ENCODE measurements around the gene ABTB2. TPM values are rescaled to one million over a fixed set of nuclear protein-coding genes. Genes with fewer than 3 reads are reported as not detected.

Gene ABTB2
- total and polyA plus RNA-seq, 10 of the 15 experiments (the other 5 are each of a cell fraction or from before 2014, with no cell fraction given), result 0.13 to 2.1 (median 0.72) TPM

DNA sequence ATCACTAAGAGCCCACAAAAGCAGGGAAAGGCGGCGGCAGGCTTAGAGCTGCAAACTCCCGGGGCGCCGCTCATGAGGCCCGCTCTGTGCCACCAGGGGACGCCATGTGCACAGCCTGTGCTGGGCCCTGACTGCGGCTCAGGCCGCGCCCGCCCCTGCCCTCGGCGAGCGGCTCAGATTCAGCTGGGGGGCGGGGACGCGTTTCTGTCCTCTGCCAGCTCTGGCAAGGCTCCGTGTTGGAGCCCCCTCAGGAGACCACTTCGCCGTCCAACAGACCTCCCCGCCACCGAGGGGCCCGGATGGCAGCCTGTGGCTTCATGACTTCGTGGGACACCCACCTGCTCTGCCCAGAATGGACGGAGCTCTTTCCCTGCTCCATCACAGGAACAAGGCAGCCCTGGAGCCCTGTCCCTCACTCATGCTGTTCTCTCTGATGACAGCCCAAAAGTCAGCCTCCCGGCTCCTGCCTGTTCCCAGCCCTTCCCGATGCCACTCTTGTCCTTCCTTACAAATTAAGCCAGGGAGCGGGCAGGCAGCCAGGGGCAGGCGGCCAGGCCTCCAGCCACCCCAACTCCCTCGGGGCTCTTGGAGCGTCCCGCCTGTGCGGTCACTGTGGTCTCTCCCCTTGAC is 183.3 kb downstream of the ABTB2 start:
- Histone ChIP-seq H4K20me1 (ENCODE audit: control insufficient read depth, insufficient read depth) (no peaks in the 10 kb centered on the region), H3K27me3 (replicated peaks in 1 of 2; ENCODE audit: control insufficient read depth in 2 of 2, insufficient read depth in 2 of 2, low read length in 1 of 2) (no peaks in the 10 kb centered on the region), H2AFZ (ENCODE audit: control insufficient read depth, low read depth, low read length) (peak overlapping the region; percentile 57), H3K27ac (ENCODE audit: control insufficient read depth, insufficient read depth) (no peak overlapping the region), H3K4me2 (ENCODE audit: control insufficient read depth, insufficient read depth) (peak overlapping the region; percentile 87), H3K9ac (ENCODE audit: control insufficient read depth, insufficient read depth, low read length) (no peak overlapping the region), H3K79me2 (ENCODE audit: control insufficient read depth, insufficient read depth, low read length) (no peaks in the 10 kb centered on the region), H3K4me3 (no peak overlapping the region), H3K9me3 (replicated peaks; ENCODE audit: control insufficient read depth, insufficient read depth, low read length) (no peaks in the 10 kb centered on the region), H3K36me3 (ENCODE audit: control insufficient read depth in 2 of 2, insufficient read depth in 2 of 2, low read length in 1 of 2) (no peaks in the 10 kb centered on the region), H3K4me1 (ENCODE audit: control insufficient read depth, insufficient read depth, low read length) (peaks cover 19% of the 10 kb centered on the region)
- ChIA-PET RAD21 (ENCODE audit: unreplicated experiment) (interaction anchor here (0.6 to 13.0 kb wide), 45 partner anchors 8 to 339 kb away, joined by 3 to 249 read pairs (median 4); partner anchors contain the start of genes ABTB2 and NAT10), POLR2A (interaction anchor here (0.5 to 1.0 kb wide), 7 partner anchors 10 to 1084 kb away, joined by 3 to 5 read pairs (median 3); partner anchors contain the start of genes ABTB2 and CAPRIN1), SMC1A (ENCODE audit: uncharacterized antibody, unreplicated experiment) (interaction anchor here (0.7 to 11.3 kb wide), 28 partner anchors 10 to 318 kb away, joined by 3 to 192 read pairs (median 4); partner anchors contain the start of gene ABTB2), CTCF (interaction anchor here (0.5 to 10.5 kb wide), 50 partner anchors 8 to 340 kb away, joined by 3 to 167 read pairs (median 5); partner anchors contain the start of genes ABTB2 and NAT10)
- intact Hi-C loops (cut with micrococcal nuclease; ENCODE audit: unreplicated experiment) (loop anchor here (1.0 to 10.0 kb wide), 5 partner anchors 60 to 290 kb away; no protein-coding TSS in a partner anchor), in situ Hi-C loops (cut with MboI) (loop anchor here (5.0 to 25.0 kb wide), 2 partner anchors 183 to 313 kb away; partner anchors contain the start of gene ABTB2)
- 17% methylated on average over 33 of the region's 33 CpGs for WGBS (ENCODE audit: insufficient coverage, insufficient replicate concordance, low lambda C conversion rate, missing lambda C conversion rate)
- DNase-seq (ENCODE audit: low read depth, low spot score), result no peak
- peak; percentile 73 for FAIRE-seq
- no TSS peak for BruUV-seq (replicated peaks)
- peak; percentile 98 for ATAC-seq
- TF ChIP-seq ATF3 (IDR thresholded peaks at IDR 0.05; ENCODE audit: borderline replicate concordance, extremely low read depth, low read depth, low read length), result no peak
- TF ChIP-seq, protein P1, sequence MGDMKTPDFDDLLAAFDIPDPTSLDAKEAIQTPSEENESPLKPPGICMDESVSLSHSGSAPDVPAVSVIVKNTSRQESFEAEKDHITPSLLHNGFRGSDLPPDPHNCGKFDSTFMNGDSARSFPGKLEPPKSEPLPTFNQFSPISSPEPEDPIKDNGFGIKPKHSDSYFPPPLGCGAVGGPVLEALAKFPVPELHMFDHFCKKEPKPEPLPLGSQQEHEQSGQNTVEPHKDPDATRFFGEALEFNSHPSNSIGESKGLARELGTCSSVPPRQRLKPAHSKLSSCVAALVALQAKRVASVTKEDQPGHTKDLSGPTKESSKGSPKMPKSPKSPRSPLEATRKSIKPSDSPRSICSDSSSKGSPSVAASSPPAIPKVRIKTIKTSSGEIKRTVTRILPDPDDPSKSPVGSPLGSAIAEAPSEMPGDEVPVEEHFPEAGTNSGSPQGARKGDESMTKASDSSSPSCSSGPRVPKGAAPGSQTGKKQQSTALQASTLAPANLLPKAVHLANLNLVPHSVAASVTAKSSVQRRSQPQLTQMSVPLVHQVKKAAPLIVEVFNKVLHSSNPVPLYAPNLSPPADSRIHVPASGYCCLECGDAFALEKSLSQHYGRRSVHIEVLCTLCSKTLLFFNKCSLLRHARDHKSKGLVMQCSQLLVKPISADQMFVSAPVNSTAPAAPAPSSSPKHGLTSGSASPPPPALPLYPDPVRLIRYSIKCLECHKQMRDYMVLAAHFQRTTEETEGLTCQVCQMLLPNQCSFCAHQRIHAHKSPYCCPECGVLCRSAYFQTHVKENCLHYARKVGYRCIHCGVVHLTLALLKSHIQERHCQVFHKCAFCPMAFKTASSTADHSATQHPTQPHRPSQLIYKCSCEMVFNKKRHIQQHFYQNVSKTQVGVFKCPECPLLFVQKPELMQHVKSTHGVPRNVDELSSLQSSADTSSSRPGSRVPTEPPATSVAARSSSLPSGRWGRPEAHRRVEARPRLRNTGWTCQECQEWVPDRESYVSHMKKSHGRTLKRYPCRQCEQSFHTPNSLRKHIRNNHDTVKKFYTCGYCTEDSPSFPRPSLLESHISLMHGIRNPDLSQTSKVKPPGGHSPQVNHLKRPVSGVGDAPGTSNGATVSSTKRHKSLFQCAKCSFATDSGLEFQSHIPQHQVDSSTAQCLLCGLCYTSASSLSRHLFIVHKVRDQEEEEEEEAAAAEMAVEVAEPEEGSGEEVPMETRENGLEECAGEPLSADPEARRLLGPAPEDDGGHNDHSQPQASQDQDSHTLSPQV (IDR thresholded peaks at IDR 0.05), result 0 out of 2 replicates have a peak, but pooled peaks have one; percentile 60
- TF ChIP-seq SRF (IDR thresholded peaks at IDR 0.05; ENCODE audit: low read depth in 2 of 2, low read length in 2 of 2), result peak in 1 of 2 experiments; percentile 49; a peak in 1 of 4 replicates
- no peak for TF ChIP-seq SPI1 (IDR thresholded peaks at IDR 0.05; ENCODE audit: borderline replicate concordance, insufficient read depth, low read depth, low read length)
- TF ChIP-seq, protein P2, sequence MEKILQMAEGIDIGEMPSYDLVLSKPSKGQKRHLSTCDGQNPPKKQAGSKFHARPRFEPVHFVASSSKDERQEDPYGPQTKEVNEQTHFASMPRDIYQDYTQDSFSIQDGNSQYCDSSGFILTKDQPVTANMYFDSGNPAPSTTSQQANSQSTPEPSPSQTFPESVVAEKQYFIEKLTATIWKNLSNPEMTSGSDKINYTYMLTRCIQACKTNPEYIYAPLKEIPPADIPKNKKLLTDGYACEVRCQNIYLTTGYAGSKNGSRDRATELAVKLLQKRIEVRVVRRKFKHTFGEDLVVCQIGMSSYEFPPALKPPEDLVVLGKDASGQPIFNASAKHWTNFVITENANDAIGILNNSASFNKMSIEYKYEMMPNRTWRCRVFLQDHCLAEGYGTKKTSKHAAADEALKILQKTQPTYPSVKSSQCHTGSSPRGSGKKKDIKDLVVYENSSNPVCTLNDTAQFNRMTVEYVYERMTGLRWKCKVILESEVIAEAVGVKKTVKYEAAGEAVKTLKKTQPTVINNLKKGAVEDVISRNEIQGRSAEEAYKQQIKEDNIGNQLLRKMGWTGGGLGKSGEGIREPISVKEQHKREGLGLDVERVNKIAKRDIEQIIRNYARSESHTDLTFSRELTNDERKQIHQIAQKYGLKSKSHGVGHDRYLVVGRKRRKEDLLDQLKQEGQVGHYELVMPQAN (conservative IDR thresholded peaks at IDR 0.05), result no peak
- no peak for TF ChIP-seq HCFC1 (IDR thresholded peaks at IDR 0.05; ENCODE audit: low read length)
- no peak for TF ChIP-seq JUNB (IDR thresholded peaks at IDR 0.05)
- no peak for TF ChIP-seq MLLT1 (IDR thresholded peaks at IDR 0.05)
- TF ChIP-seq SIN3A (IDR thresholded peaks at IDR 0.05; ENCODE audit: low read depth, low read length), result no peak
- no peak for TF ChIP-seq USF1 (IDR thresholded peaks at IDR 0.05; ENCODE audit: borderline replicate concordance, extremely low read length, insufficient read depth, low read depth, low read length)
- TF ChIP-seq HDGF (IDR thresholded peaks at IDR 0.05), result no peak
- TF ChIP-seq, protein P3, sequence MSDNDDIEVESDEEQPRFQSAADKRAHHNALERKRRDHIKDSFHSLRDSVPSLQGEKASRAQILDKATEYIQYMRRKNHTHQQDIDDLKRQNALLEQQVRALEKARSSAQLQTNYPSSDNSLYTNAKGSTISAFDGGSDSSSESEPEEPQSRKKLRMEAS (IDR thresholded peaks at IDR 0.05; ENCODE audit: low read depth, low read length), result no peak
